WTC11 (cell line): ENCODE results near the gene FNDC3B. TPM values are rescaled to one million over a fixed set of nuclear protein-coding genes. Genes with fewer than 3 reads are reported as not detected.

Experiments
- ATAC-seq: fragments of 200-7000 bp; cut with Tn5 transposase; 2 replicates; pipeline ENCODE4 v1.10.0; 2021; ENCODE audit warnings: mild to moderate bottlenecking, moderate library complexity
- CTCF ChIA-PET: fragments of 300-600 bp; sonication (Branson Sonifier 250); formaldehyde crosslinking; loops from one replicate; lab custom pipeline; 2021; ENCODE audit warnings: antibody characterized with exemption; lab: Charles Lee
- POLR2A ChIA-PET: fragments of 350-600 bp; sonication (Branson Sonifier 250); formaldehyde crosslinking; loops from one replicate; lab custom pipeline; 2021; ENCODE audit warnings: antibody characterized with exemption; lab: Charles Lee
- DNase-seq: peaks from one replicate; pipeline ENCODE4 v3.0.0; 2021; ENCODE audit warnings: low spot score
- H3K27ac Mint-ChIP-seq: 2 replicates; pipeline ENCODE4 v1.8.0; 2021; ENCODE audit warnings: mixed read lengths
- H3K27me3 Mint-ChIP-seq: 2 replicates; pipeline ENCODE4 v1.8.0; 2021; ENCODE audit warnings: low read depth, mild to moderate bottlenecking, moderate library complexity, mixed read lengths
- H3K36me3 Mint-ChIP-seq: 2 replicates; pipeline ENCODE4 v1.8.0; 2021; ENCODE audit warnings: mixed read lengths
- H3K4me1 Mint-ChIP-seq: 2 replicates; pipeline ENCODE4 v1.8.0; 2022; ENCODE audit warnings: mixed read lengths
- H3K4me3 Mint-ChIP-seq: 2 replicates; pipeline ENCODE4 v1.8.0; 2021; ENCODE audit warnings: mild to moderate bottlenecking, moderate library complexity, mixed read lengths
- H3K9me3 Mint-ChIP-seq: 2 replicates; pipeline ENCODE4 v1.8.0; 2021; ENCODE audit warnings: mixed read lengths
- CREB1 ChIP-seq: sonication (generic); formaldehyde crosslinking; IDR thresholded peaks from 2 replicates; pipeline ENCODE4 v1.8.0; 2023; ENCODE audit warnings: mild to moderate bottlenecking, missing genetic modification reagents
- FOXP1 ChIP-seq: sonication (generic); formaldehyde crosslinking; IDR thresholded peaks from 2 replicates; pipeline ENCODE4 v1.8.0; 2022; ENCODE audit warnings: missing genetic modification reagents, mild to moderate bottlenecking, moderate library complexity, borderline replicate concordance
- GRHL2 ChIP-seq: fragments of 250-450 bp; sonication (Bioruptor Pico); IDR thresholded peaks from 2 replicates; pipeline ENCODE4 v1.8.0; 2022; ENCODE audit warnings: mild to moderate bottlenecking, moderate library complexity; ENCODE audit not compliant: insufficient replicate concordance, severe bottlenecking
- JAZF1 ChIP-seq: fragments of 250-450 bp; sonication (Bioruptor Pico); IDR thresholded peaks from 2 replicates; pipeline ENCODE4 v1.9.0; 2021; ENCODE audit warnings: moderate library complexity, mild to moderate bottlenecking, inconsistent platforms
- KAT7 ChIP-seq: sonication (generic); formaldehyde crosslinking; IDR thresholded peaks from 2 replicates; pipeline ENCODE4 v1.8.1; 2023; ENCODE audit warnings: missing genetic modification reagents, mild to moderate bottlenecking, borderline replicate concordance
- MXD4 ChIP-seq: fragments of 250-450 bp; sonication (Bioruptor Pico); IDR thresholded peaks from 2 replicates; pipeline ENCODE4 v1.8.0; 2021; ENCODE audit warnings: mild to moderate bottlenecking, moderate library complexity, borderline replicate concordance
- MYBL2 ChIP-seq: sonication (generic); formaldehyde crosslinking; IDR thresholded peaks from 2 replicates; pipeline ENCODE4 v1.8.1; 2023; ENCODE audit warnings: mild to moderate bottlenecking, moderate library complexity, missing genetic modification reagents
- NFATC4 ChIP-seq: fragments of 250-450 bp; sonication (Bioruptor Pico); IDR thresholded peaks from 2 replicates; pipeline ENCODE4 v1.9.0; 2021; ENCODE audit warnings: mild to moderate bottlenecking
- PRRX2 ChIP-seq: fragments of 250-450 bp; sonication (Bioruptor Pico); IDR thresholded peaks from 2 replicates; pipeline ENCODE4 v1.8.0; 2021; ENCODE audit warnings: mild to moderate bottlenecking
- SOX15 ChIP-seq: fragments of 250-450 bp; sonication (Bioruptor Pico); IDR thresholded peaks from 2 replicates; pipeline ENCODE4 v1.9.0; 2021; ENCODE audit warnings: mild to moderate bottlenecking
- ZNF121 ChIP-seq: sonication (generic); formaldehyde crosslinking; IDR thresholded peaks from 2 replicates; pipeline ENCODE4 v1.8.0; 2023; ENCODE audit warnings: missing genetic modification reagents
- ZNF219 ChIP-seq: sonication (generic); formaldehyde crosslinking; IDR thresholded peaks from 2 replicates; pipeline ENCODE4 v1.8.0; 2023; ENCODE audit warnings: missing genetic modification reagents, mild to moderate bottlenecking, borderline replicate concordance
- total RNA-seq: library from RNA; stranded (reverse); gene quantifications from 3 replicates; pipeline ENCODE4 v1.2.3, GENCODE V29; 2021
- TF ChIP-seq, protein P1 (sequence below): sonication (generic); formaldehyde crosslinking; IDR thresholded peaks from 2 replicates; pipeline ENCODE4 v1.8.0; 2022; ENCODE audit warnings: mild to moderate bottlenecking, missing genetic modification reagents
- TF ChIP-seq, protein P2 (sequence below): sonication (generic); formaldehyde crosslinking; IDR thresholded peaks from 2 replicates; pipeline ENCODE4 v1.8.1; 2023; ENCODE audit warnings: mild to moderate bottlenecking, missing genetic modification reagents
- TF ChIP-seq, protein P3 (sequence below): fragments of 250-450 bp; sonication (Bioruptor Pico); IDR thresholded peaks from 2 replicates; pipeline ENCODE4 v1.8.0; 2021; ENCODE audit warnings: mild to moderate bottlenecking
- TF ChIP-seq, protein P4 (sequence below): sonication (generic); formaldehyde crosslinking; IDR thresholded peaks from 2 replicates; pipeline ENCODE4 v1.8.1; 2022; ENCODE audit warnings: low read depth, mild to moderate bottlenecking, moderate library complexity, missing genetic modification reagents, borderline replicate concordance
- TF ChIP-seq, protein P5 (sequence below): sonication (generic); formaldehyde crosslinking; IDR thresholded peaks from 2 replicates; pipeline ENCODE4 v1.8.1; 2022; ENCODE audit warnings: missing genetic modification reagents, borderline replicate concordance
- TF ChIP-seq, protein P6 (sequence below): sonication (generic); formaldehyde crosslinking; IDR thresholded peaks from 2 replicates; pipeline ENCODE4 v1.8.1; 2023; ENCODE audit warnings: mild to moderate bottlenecking, missing genetic modification reagents, moderate library complexity

Gene FNDC3B
- total RNA-seq, 1 experiment from 2014 or later: 42.8 TPM

DNA sequence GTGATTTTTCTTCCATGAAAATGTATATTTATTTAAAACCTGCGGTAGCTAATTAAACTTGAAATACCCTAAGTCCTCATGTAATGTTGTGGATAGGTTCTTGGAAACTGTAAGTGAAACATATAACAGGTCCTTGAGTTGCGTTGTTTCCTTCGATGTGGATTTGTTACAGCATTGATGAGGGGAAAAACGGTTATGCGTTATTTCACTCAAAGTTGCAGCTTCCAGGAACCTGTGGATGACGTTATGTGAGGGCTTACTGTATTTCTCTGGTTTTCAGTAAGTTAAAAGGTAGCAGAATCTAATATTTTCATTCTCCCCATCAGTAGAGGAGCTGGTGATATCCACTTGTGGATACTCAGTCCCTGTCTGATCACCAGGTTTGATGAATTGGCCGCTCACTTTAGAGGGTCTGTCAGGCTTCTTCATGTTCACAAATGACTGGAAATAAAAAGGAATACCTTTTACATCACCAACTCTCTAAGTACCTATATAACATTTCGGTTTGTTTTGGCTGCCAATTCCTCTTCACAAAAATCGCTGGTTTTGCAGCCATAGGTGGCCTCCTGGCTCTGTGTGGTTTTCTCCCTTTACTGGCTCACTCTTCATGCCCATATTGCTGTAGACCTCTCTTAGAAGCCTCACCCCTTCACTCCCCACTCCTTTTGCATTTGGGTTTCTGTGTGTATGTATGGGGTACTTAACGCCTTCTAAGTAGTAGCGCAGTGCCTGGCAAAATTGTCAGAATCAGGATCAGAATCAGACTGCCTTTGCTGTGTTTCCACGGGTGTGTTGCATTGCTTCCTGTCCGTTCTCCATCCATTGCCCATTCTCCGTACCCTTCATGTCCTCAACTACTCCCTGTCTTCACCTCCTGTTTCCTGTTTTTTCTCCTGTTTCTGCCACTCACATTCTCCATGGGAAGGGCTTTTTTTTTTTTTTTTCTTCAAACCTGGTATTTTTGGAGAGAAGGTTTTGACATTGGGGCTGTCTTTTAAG, 112.6 kb downstream of the FNDC3B start (continued):
- TF ChIP-seq ZNF219 (CRISPR knock-in tag): no peak
- no peak for TF ChIP-seq FOXP1 (CRISPR knock-in tag)
- TF ChIP-seq PRRX2: no peak
- TF ChIP-seq, protein P1, sequence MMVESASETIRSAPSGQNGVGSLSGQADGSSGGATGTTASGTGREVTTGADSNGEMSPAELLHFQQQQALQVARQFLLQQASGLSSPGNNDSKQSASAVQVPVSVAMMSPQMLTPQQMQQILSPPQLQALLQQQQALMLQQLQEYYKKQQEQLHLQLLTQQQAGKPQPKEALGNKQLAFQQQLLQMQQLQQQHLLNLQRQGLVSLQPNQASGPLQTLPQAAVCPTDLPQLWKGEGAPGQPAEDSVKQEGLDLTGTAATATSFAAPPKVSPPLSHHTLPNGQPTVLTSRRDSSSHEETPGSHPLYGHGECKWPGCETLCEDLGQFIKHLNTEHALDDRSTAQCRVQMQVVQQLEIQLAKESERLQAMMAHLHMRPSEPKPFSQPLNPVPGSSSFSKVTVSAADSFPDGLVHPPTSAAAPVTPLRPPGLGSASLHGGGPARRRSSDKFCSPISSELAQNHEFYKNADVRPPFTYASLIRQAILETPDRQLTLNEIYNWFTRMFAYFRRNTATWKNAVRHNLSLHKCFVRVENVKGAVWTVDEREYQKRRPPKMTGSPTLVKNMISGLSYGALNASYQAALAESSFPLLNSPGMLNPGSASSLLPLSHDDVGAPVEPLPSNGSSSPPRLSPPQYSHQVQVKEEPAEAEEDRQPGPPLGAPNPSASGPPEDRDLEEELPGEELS (CRISPR knock-in tag): no peak
- TF ChIP-seq, protein P2, sequence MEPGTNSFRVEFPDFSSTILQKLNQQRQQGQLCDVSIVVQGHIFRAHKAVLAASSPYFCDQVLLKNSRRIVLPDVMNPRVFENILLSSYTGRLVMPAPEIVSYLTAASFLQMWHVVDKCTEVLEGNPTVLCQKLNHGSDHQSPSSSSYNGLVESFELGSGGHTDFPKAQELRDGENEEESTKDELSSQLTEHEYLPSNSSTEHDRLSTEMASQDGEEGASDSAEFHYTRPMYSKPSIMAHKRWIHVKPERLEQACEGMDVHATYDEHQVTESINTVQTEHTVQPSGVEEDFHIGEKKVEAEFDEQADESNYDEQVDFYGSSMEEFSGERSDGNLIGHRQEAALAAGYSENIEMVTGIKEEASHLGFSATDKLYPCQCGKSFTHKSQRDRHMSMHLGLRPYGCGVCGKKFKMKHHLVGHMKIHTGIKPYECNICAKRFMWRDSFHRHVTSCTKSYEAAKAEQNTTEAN (CRISPR knock-in tag): no peak
- TF ChIP-seq MYBL2 (CRISPR knock-in tag): no peak
- no peak for TF ChIP-seq MXD4 (CRISPR knock-in tag)
- no peak for TF ChIP-seq SOX15 (CRISPR knock-in tag)
- TF ChIP-seq, protein P3, sequence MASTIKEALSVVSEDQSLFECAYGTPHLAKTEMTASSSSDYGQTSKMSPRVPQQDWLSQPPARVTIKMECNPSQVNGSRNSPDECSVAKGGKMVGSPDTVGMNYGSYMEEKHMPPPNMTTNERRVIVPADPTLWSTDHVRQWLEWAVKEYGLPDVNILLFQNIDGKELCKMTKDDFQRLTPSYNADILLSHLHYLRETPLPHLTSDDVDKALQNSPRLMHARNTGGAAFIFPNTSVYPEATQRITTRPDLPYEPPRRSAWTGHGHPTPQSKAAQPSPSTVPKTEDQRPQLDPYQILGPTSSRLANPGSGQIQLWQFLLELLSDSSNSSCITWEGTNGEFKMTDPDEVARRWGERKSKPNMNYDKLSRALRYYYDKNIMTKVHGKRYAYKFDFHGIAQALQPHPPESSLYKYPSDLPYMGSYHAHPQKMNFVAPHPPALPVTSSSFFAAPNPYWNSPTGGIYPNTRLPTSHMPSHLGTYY (CRISPR knock-in tag): no peak
- no peak for TF ChIP-seq GRHL2 (CRISPR knock-in tag)
- no peak for TF ChIP-seq ZNF121 (CRISPR knock-in tag)

DNA sequence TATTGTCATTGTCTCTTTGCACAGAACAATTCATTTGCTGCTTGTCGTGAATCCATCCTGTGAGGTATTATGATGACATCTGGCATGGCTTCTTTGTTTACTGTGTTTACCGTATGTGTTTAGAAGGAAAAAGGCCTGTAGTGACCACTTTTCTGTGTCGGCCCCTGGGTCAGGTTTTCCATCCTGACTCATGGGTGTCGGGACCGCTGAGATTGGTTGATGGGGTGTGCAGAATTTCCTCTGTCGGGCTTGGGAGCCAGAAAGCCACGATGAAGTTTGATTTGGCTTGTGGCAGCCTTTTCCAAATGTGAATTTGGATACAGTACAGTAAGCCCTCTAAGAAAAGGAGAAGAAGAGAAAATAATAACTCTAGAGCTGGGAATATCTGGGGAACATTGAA, 113.5 kb downstream of the FNDC3B start:
- Mint-ChIP-seq H3K9me3 (no peaks in the 10 kb centered on the region), H3K27ac (peak overlapping the region; percentile 91), H3K27me3 (no peaks in the 10 kb centered on the region), H3K4me1 (peaks cover 92% of the 10 kb centered on the region), H3K36me3 (no peaks in the 10 kb centered on the region), H3K4me3 (no peak overlapping the region)
- CTCF ChIA-PET: no interaction called here
- DNase-seq: no peak
- no peak for ATAC-seq
- POLR2A ChIA-PET: interaction anchor here (0.8 kb wide), 1 partner anchor 441 kb away, joined by 4 read pairs; no protein-coding TSS in a partner anchor
- TF ChIP-seq, protein P4, sequence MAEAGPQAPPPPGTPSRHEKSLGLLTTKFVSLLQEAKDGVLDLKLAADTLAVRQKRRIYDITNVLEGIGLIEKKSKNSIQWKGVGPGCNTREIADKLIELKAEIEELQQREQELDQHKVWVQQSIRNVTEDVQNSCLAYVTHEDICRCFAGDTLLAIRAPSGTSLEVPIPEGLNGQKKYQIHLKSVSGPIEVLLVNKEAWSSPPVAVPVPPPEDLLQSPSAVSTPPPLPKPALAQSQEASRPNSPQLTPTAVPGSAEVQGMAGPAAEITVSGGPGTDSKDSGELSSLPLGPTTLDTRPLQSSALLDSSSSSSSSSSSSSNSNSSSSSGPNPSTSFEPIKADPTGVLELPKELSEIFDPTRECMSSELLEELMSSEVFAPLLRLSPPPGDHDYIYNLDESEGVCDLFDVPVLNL (CRISPR knock-in tag): no peak
- no peak for TF ChIP-seq ZNF121 (CRISPR knock-in tag)
- no peak for TF ChIP-seq KAT7 (CRISPR knock-in tag)
- TF ChIP-seq CREB1 (CRISPR knock-in tag): no peak
- TF ChIP-seq, all 79 proteins: peak for 0

DNA sequence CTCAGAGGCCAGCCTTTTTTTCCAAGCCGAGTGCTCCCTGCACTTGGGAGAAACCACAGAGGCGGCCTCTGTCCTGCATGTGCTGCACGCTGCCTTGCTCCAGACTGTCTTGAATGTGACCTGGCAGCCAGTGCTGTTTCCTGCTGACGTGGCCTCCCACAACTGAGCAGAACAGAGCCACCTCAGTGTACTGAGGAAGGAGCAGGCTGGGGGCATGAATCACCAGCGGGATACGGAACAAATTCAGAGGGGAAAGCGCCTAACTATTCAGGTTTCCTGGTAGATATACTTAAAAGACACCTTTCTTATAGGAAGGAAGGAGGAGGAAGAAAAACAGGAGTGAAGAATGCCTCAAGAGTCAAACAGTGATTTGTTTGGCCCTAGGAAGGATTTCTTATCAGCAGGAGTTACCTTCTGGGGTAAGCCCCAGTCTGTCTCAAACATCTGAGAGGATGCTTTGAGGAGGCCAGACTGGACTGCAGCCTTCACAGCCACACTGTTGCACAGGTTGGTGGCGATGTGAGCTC, 114.0 kb downstream of the FNDC3B start:
- peak; percentile 43 for ATAC-seq
- H3K36me3 Mint-ChIP-seq: no peaks in the 10 kb centered on the region
- no peaks in the 10 kb centered on the region for H3K27me3 Mint-ChIP-seq
- DNase-seq: no peak
- ChIA-PET CTCF (interaction anchor here (1.3 kb wide), 1 partner anchor 15 kb away, joined by 3 read pairs; no protein-coding TSS in a partner anchor), POLR2A (no interaction called here)
- H3K27ac Mint-ChIP-seq: peak overlapping the region; percentile 91
- H3K4me1 Mint-ChIP-seq: peaks cover 94% of the 10 kb centered on the region
- no peaks in the 10 kb centered on the region for H3K9me3 Mint-ChIP-seq
- no peak overlapping the region for H3K4me3 Mint-ChIP-seq
- TF ChIP-seq, protein P5, sequence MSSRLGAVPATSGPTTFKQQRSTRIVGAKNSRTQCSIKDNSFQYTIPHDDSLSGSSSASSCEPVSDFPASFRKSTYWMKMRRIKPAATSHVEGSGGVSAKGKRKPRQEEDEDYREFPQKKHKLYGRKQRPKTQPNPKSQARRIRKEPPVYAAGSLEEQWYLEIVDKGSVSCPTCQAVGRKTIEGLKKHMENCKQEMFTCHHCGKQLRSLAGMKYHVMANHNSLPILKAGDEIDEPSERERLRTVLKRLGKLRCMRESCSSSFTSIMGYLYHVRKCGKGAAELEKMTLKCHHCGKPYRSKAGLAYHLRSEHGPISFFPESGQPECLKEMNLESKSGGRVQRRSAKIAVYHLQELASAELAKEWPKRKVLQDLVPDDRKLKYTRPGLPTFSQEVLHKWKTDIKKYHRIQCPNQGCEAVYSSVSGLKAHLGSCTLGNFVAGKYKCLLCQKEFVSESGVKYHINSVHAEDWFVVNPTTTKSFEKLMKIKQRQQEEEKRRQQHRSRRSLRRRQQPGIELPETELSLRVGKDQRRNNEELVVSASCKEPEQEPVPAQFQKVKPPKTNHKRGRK (CRISPR knock-in tag): no peak
- TF ChIP-seq, protein P6, sequence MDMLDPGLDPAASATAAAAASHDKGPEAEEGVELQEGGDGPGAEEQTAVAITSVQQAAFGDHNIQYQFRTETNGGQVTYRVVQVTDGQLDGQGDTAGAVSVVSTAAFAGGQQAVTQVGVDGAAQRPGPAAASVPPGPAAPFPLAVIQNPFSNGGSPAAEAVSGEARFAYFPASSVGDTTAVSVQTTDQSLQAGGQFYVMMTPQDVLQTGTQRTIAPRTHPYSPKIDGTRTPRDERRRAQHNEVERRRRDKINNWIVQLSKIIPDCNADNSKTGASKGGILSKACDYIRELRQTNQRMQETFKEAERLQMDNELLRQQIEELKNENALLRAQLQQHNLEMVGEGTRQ (CRISPR knock-in tag): no peak
- no peak for TF ChIP-seq FOXP1 (CRISPR knock-in tag)
- TF ChIP-seq NFATC4: no peak
- no peak for TF ChIP-seq JAZF1 (CRISPR knock-in tag)
